Esophagus muscularis mucosa (tissue), 4 donors: ENCODE data around the gene C12orf60.

Source experiments
- EP300 ChIP-seq: sonication (generic); formaldehyde crosslinking; IDR thresholded peaks from one replicate; pipeline ENCODE4 v1.6.1; 2017; ENCODE audit warnings: antibody characterized with exemption
- POLR2A ChIP-seq: fragments of 450-650 bp; IDR thresholded peaks from one replicate; pipeline ENCODE4 v1.6.1; 2017; ENCODE audit warnings: antibody characterized with exemption, moderate library complexity, mild to moderate bottlenecking, low read depth
- POLR2AphosphoS5 ChIP-seq, 2 donors: sonication (generic); formaldehyde crosslinking; IDR thresholded peaks; one replicate each; pipeline ENCODE4 v1.6.1; 2017; ENCODE audit warnings: antibody characterized with exemption in 2 of 2
- TF ChIP-seq, protein P1 (sequence below), 3 experiments: fragments of 200-600 bp in 2 of 3; fragments of 450-650 bp in 1 of 3; sonication (generic) in 2 of 3; IDR thresholded peaks; one replicate each; pipeline ENCODE4 v1.5.1; 2017 to 2019; ENCODE audit warnings: antibody characterized with exemption in 3 of 3, mild to moderate bottlenecking in 2 of 3, moderate library complexity in 1 of 3

DNA sequence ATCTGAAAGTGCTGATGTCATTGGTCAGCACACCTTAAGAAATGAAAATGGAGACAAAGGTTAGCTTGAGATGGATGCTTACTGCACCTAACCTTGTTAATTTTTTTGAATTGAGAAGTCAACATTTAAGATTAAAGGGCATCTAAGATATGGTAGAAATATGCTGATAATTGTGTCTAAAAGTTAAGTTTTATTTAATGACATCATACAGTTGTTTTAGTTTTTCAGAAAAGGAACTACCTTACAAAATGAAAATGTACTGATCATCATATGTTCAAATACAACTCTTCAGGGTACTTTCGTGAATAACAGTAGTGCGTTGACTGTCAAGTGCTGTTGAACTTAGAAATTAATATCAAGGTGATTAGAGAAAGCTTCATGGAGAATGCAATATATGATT, 8.0 kb downstream of the C12orf60 start:
- TF ChIP-seq, protein P1, sequence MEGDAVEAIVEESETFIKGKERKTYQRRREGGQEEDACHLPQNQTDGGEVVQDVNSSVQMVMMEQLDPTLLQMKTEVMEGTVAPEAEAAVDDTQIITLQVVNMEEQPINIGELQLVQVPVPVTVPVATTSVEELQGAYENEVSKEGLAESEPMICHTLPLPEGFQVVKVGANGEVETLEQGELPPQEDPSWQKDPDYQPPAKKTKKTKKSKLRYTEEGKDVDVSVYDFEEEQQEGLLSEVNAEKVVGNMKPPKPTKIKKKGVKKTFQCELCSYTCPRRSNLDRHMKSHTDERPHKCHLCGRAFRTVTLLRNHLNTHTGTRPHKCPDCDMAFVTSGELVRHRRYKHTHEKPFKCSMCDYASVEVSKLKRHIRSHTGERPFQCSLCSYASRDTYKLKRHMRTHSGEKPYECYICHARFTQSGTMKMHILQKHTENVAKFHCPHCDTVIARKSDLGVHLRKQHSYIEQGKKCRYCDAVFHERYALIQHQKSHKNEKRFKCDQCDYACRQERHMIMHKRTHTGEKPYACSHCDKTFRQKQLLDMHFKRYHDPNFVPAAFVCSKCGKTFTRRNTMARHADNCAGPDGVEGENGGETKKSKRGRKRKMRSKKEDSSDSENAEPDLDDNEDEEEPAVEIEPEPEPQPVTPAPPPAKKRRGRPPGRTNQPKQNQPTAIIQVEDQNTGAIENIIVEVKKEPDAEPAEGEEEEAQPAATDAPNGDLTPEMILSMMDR (IDR thresholded peaks at IDR 0.05), result no peak
- TF ChIP-seq POLR2A, result no peak
- no peak for TF ChIP-seq EP300
- no peak for TF ChIP-seq POLR2AphosphoS5 (IDR thresholded peaks at IDR 0.05)
